Hepatocyte (in vitro differentiated cells): Measurements from ENCODE around the gene APC2.

ENCODE experiments used
- EZH2 ChIP-seq: fragments of 200-600 bp; sonication (generic); IDR thresholded peaks from 2 replicates; pipeline ENCODE4 v1.6.1; 2016; ENCODE audit warnings: antibody characterized with exemption, mild to moderate bottlenecking, borderline replicate concordance
- TF ChIP-seq, protein P1 (sequence below): fragments of 200-600 bp; sonication (generic); IDR thresholded peaks from 2 replicates; pipeline ENCODE4 v1.5.1; 2016; ENCODE audit warnings: antibody characterized with exemption, mild to moderate bottlenecking; ENCODE audit not compliant: poor library complexity

- no peak for TF ChIP-seq EZH2
- TF ChIP-seq, protein P1, sequence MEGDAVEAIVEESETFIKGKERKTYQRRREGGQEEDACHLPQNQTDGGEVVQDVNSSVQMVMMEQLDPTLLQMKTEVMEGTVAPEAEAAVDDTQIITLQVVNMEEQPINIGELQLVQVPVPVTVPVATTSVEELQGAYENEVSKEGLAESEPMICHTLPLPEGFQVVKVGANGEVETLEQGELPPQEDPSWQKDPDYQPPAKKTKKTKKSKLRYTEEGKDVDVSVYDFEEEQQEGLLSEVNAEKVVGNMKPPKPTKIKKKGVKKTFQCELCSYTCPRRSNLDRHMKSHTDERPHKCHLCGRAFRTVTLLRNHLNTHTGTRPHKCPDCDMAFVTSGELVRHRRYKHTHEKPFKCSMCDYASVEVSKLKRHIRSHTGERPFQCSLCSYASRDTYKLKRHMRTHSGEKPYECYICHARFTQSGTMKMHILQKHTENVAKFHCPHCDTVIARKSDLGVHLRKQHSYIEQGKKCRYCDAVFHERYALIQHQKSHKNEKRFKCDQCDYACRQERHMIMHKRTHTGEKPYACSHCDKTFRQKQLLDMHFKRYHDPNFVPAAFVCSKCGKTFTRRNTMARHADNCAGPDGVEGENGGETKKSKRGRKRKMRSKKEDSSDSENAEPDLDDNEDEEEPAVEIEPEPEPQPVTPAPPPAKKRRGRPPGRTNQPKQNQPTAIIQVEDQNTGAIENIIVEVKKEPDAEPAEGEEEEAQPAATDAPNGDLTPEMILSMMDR = no peak
Measured at GRCh38 chr19:1456121-1456900, 6.4 kb downstream of the APC2 start.
